OCI-LY3 (cell line): ENCODE measurements around the gene AGBL3.

Experiments
- H2AFZ ChIP-seq: fragments of 200-600, 300-600 bp; shearing (Covaris generic); 2 replicates; pipeline ENCODE4 v1.6.0; 2014; ENCODE audit warnings: antibody characterized with exemption, low read depth, low read length
- H3K27ac ChIP-seq: fragments of 200-600, 300-600 bp; sonication (generic); 2 replicates; pipeline ENCODE4 v1.5.1; 2014; ENCODE audit warnings: mild to moderate bottlenecking, low read length, moderate library complexity, mixed read lengths
- H3K27me3 ChIP-seq: fragments of 200-600, 300-600 bp; sonication (generic); 2 replicates; pipeline ENCODE4 v1.6.1; 2014; ENCODE audit warnings: low read depth, low read length, mixed read lengths
- H3K36me3 ChIP-seq: fragments of 200-600, 300-600 bp; sonication (generic); replicated peaks from 2 replicates; pipeline ENCODE3; 2014; ENCODE audit warnings: low read depth, low read length, mixed read lengths
- H3K4me1 ChIP-seq: fragments of 300-600, 200-600 bp; sonication (generic); 2 replicates; pipeline ENCODE4 v1.6.1; 2014; ENCODE audit warnings: low read length, mixed read lengths
- H3K4me2 ChIP-seq: fragments of 200-600, 300-600 bp; sonication (generic); 2 replicates; pipeline ENCODE4 v1.6.1; 2014; ENCODE audit warnings: low read length, mixed read lengths
- H3K4me3 ChIP-seq: fragments of 300-600, 200-600 bp; sonication (generic); 2 replicates; pipeline ENCODE4 v1.5.1; 2014; ENCODE audit warnings: antibody characterized with exemption, mild to moderate bottlenecking, low read length, moderate library complexity
- H3K79me2 ChIP-seq: fragments of 300-600, 200-600 bp; shearing (Covaris generic); 2 replicates; pipeline ENCODE4 v1.6.1; 2014; ENCODE audit warnings: mild to moderate bottlenecking, low read length, mixed read lengths
- H3K9ac ChIP-seq: fragments of 300-600, 200-600 bp; shearing (Covaris generic); 2 replicates; pipeline ENCODE4 v1.6.0; 2014; ENCODE audit warnings: mild to moderate bottlenecking, low read length, moderate library complexity
- H3K9me3 ChIP-seq: fragments of 200-600, 300-600 bp; shearing (Covaris generic); 2 replicates; pipeline ENCODE4 v1.6.1; 2014; ENCODE audit warnings: low read length, mixed read lengths; ENCODE audit not compliant: insufficient read depth
- H4K20me1 ChIP-seq: fragments of 200-600, 300-600 bp; sonication (generic); 2 replicates; pipeline ENCODE4 v1.6.1; 2016; ENCODE audit warnings: low read length, mixed read lengths; ENCODE audit not compliant: insufficient read depth
- EZH2phosphoT487 ChIP-seq: fragments of 200-600 bp; shearing (Covaris generic); IDR thresholded peaks from 2 replicates; pipeline ENCODE4 v1.6.1; 2018; ENCODE audit warnings: antibody characterized with exemption, mixed run types, low read depth
- TF ChIP-seq, protein P1 (sequence below): fragments of 200-600, 300-600 bp; sonication (generic); IDR thresholded peaks from 2 replicates; pipeline ENCODE4 v1.5.1; 2014; ENCODE audit warnings: antibody characterized with exemption, low read length, low read depth

Gene AGBL3

DNA sequence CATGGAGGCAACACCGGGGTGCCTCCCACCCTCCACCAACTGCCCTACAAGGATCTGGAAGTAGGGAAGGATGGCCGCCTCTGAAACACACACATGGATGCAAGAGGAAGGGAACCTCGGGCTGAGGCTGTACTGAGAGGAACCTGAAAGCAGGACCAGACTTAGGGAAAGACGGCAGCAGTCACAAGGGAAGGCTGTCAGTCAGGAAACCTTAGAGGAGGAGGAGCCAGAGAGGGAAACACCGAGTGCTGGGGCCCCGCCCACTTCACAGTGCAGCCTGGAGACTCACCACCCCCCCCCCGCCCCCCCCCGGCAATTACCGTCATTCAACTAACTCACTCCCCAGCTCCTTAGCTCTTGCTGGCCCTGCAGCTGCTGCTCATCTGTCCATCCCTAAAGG is 181.7 kb downstream of the AGBL3 start:
- Histone ChIP-seq H3K4me3 (no peak overlapping the region), H3K79me2 (peaks cover 19% of the 10 kb centered on the region), H3K9ac (no peak overlapping the region), H4K20me1 (peaks cover 16% of the 10 kb centered on the region), H3K4me2 (no peak overlapping the region), H3K4me1 (peaks cover 30% of the 10 kb centered on the region), H3K27me3 (no peaks in the 10 kb centered on the region), H3K27ac (no peak overlapping the region), H3K9me3 (no peaks in the 10 kb centered on the region), H3K36me3 (peaks cover 52% of the 10 kb centered on the region), H2AFZ (no peak overlapping the region)
- TF ChIP-seq EZH2phosphoT487: no peak
- TF ChIP-seq, protein P1, sequence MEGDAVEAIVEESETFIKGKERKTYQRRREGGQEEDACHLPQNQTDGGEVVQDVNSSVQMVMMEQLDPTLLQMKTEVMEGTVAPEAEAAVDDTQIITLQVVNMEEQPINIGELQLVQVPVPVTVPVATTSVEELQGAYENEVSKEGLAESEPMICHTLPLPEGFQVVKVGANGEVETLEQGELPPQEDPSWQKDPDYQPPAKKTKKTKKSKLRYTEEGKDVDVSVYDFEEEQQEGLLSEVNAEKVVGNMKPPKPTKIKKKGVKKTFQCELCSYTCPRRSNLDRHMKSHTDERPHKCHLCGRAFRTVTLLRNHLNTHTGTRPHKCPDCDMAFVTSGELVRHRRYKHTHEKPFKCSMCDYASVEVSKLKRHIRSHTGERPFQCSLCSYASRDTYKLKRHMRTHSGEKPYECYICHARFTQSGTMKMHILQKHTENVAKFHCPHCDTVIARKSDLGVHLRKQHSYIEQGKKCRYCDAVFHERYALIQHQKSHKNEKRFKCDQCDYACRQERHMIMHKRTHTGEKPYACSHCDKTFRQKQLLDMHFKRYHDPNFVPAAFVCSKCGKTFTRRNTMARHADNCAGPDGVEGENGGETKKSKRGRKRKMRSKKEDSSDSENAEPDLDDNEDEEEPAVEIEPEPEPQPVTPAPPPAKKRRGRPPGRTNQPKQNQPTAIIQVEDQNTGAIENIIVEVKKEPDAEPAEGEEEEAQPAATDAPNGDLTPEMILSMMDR: no peak

DNA sequence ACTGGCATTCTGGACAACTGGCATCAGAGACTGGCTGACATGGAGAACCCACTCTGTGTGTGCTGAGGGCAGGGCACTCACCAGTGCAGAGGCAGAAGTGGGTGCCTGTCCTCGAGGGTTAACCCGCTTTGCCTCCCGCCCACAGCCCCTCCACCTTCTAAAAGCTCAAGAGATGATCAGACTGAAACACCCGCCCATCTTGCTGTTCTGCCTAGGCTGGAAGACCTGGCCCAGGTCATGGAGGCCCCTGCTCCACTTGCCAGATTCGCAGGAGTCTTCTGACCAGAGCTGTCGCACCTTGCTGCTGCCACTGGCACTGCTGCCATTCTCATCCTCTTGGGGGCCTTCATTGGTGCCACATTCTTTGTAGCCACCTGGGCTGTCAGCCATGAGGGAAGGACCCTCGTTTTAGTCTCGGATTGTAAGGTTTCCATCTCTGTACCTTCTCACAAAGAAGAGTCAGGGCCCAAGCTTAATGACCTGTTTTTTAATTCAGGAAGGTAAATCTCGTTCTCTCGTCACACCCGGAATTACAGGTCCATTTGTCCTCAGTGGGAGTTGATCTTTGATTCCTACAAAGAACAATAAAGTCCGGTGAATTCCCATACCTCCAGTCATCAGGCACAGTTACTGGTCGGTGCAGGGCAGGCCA is 182.3 kb downstream of the AGBL3 start:
- Histone ChIP-seq H3K36me3 (peaks cover 49% of the 10 kb centered on the region), H3K9ac (no peak overlapping the region), H3K4me1 (peaks cover 30% of the 10 kb centered on the region), H3K4me2 (peak overlapping the region; percentile 98), H3K4me3 (peak overlapping the region; percentile 92), H3K27me3 (no peaks in the 10 kb centered on the region), H4K20me1 (peaks cover 16% of the 10 kb centered on the region), H3K27ac (no peak overlapping the region), H2AFZ (no peak overlapping the region), H3K9me3 (no peaks in the 10 kb centered on the region), H3K79me2 (peaks cover 19% of the 10 kb centered on the region)
- TF ChIP-seq EZH2phosphoT487: no peak
- TF ChIP-seq, protein P1: no peak

DNA sequence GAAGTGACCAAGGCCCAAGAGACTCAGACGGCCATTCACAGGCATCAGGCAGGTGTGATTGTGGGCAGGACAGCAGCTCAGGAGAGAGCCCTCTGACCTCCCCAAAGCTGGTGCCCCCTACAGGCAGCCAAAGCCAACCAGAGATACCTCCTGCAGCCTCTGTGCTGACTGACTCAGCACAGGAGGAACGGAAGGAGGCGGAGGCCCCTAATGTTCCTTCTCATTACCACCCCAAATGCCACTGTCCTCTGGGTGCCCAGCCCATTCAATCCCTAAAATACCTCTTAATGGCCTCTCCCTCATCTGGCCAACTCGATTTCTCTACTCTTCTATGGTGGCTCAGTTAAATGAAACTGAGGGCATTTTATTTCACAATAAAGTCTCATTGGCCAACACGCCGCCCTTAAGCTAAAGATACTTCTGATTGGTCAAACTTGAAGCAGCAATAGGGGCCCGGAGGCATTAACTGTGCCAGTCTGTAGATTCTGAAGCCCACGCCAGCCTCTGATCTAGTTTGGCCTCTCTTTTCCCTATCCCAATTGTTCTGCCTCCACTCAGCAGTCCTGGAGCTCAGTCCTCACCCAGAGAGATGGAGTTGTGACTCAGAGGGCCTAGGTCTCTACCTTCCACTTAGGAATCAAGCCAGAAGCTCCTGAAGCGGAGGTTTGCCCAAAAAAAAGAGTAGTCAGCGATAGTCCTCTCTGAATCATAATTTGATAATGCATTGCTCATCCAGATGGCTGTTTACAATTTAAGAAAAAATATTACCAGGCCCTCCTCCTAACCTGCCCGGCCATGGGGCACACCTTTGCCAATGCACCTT is 183.0 kb downstream of the AGBL3 start:
- Histone ChIP-seq H4K20me1 (peaks cover 16% of the 10 kb centered on the region), H3K4me3 (peak overlapping the region; percentile 92), H3K4me1 (peaks cover 30% of the 10 kb centered on the region), H3K79me2 (peaks cover 19% of the 10 kb centered on the region), H3K9ac (peak overlapping the region; percentile 96), H3K27me3 (no peaks in the 10 kb centered on the region), H3K4me2 (peak overlapping the region; percentile 98), H3K27ac (peak overlapping the region; percentile 93), H3K36me3 (peaks cover 42% of the 10 kb centered on the region), H3K9me3 (no peaks in the 10 kb centered on the region), H2AFZ (no peak overlapping the region)
- no peak for TF ChIP-seq EZH2phosphoT487
- TF ChIP-seq, protein P1: peak; percentile 61

DNA sequence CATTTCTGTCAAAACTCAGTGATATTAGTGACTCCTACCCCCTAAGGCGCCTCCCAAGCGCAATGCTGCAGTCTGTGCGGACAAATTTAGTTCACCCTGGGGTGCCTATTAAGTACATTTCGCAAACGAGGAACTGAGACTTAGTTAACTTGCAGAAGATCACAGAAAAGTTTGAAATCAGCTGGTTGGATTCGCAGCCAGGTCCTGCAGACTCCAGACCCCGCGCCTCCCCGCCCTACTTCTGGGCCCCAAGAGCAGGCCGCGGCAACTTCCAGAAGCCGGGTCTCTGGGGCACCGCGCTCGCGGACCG is 183.6 kb downstream of the AGBL3 start:
- peaks cover 37% of the 10 kb centered on the region for H3K36me3 ChIP-seq
- H3K79me2 ChIP-seq: peaks cover 19% of the 10 kb centered on the region
- no peak for TF ChIP-seq EZH2phosphoT487
- TF ChIP-seq, protein P1: no peak
- peak overlapping the region; percentile 96 for H3K9ac ChIP-seq
- H3K27me3 ChIP-seq: no peaks in the 10 kb centered on the region
- peaks cover 16% of the 10 kb centered on the region for H4K20me1 ChIP-seq
- H3K4me3 ChIP-seq: peak overlapping the region; percentile 92
- peak overlapping the region; percentile 93 for H3K27ac ChIP-seq
- H2AFZ ChIP-seq: peak overlapping the region; percentile 71; the same call in 1 of the 2 replicates
- peak overlapping the region; percentile 98 for H3K4me2 ChIP-seq
- H3K9me3 ChIP-seq: no peaks in the 10 kb centered on the region
- H3K4me1 ChIP-seq: peaks cover 30% of the 10 kb centered on the region
